Measurements from ENCODE around the gene BNC2.

- TF ChIP-seq CTCF (IDR thresholded peaks at IDR 0.05; ENCODE audit: insufficient read depth, low read length) (no peak), GABPA (IDR thresholded peaks at IDR 0.05; ENCODE audit: low read depth) (no peak)
Measured at GRCh38 chr9:16869882-16870595, 431 bp downstream of the BNC2 start.
